A549 (cell line): ENCODE data around the gene CLEC16A. TPM values are rescaled to one million over a fixed set of nuclear protein-coding genes. Genes with fewer than 3 reads are reported as not detected.

Experiments used
- ATAC-seq, 2 experiments: fragments of 200-7000 bp in 1 of 2; fragments of >200 bp in 1 of 2; cut with Nextera tagmentation in 1 of 2; cut with Tn5 transposase in 1 of 2; 3 replicates each; pipeline versions ENCODE4 v1.8.0 to v1.9.1; 2018 to 2020; ENCODE audit warnings: mild to moderate bottlenecking in 1 of 2, moderate library complexity in 1 of 2
- CTCF ChIA-PET: fragments of 300-600 bp; sonication (Branson Sonifier 250); formaldehyde crosslinking; extraction: SDS; loops from one replicate; lab custom pipeline; 2021; ENCODE audit warnings: antibody characterized with exemption, inconsistent platforms; lab: Yijun Ruan, JAX
- POLR2A ChIA-PET: fragments of 350-600 bp; formaldehyde crosslinking; extraction: SDS; loops from one replicate; lab custom pipeline; 2021; ENCODE audit warnings: antibody characterized with exemption, inconsistent platforms; lab: Yijun Ruan, JAX
- DNase-seq, 2 experiments: peaks; one replicate each; pipeline versions ENCODE4 v3.0.0 to v3.0.0-alpha.2; 2011 to 2016; ENCODE audit warnings: low read depth in 1 of 2, low spot score in 1 of 2
- FAIRE-seq: peaks from 2 replicates; lab custom pipeline; 2011; peaks lifted over from hg19 to GRCh38; lab: Jason Lieb, UNC
- H3K27ac ChIP-seq, 2 experiments: fragments of >200 bp; sonication (Bioruptor Twin); formaldehyde crosslinking; 3 replicates each; pipeline ENCODE4 v1.5.1; 2016 to 2017
- H3K4me1 ChIP-seq: fragments of >200 bp; sonication (Bioruptor Twin); formaldehyde crosslinking; 3 replicates; pipeline ENCODE4 v1.6.1; 2016
- H3K4me2 ChIP-seq: fragments of >200 bp; sonication (Bioruptor Twin); formaldehyde crosslinking; 3 replicates; pipeline ENCODE4 v1.6.1; 2016
- H3K4me3 ChIP-seq: fragments of >200 bp; sonication (Bioruptor Twin); formaldehyde crosslinking; 3 replicates; pipeline ENCODE4 v1.5.1; 2016
- H3K9me3 ChIP-seq: fragments of >200 bp; sonication (Bioruptor Twin); formaldehyde crosslinking; 3 replicates; pipeline ENCODE4 v1.6.1; 2016
- BCL3 ChIP-seq: fragments of >200 bp; sonication (Bioruptor Twin); formaldehyde crosslinking; IDR thresholded peaks from 3 replicates; pipeline ENCODE4 v1.6.1; 2016
- BHLHE40 ChIP-seq: IDR thresholded peaks from 2 replicates; pipeline ENCODE4 v1.6.1; 2012; ENCODE audit warnings: low read depth, low read length, inconsistent platforms
- E2F6 ChIP-seq: IDR thresholded peaks from 2 replicates; pipeline ENCODE4 v1.6.1; 2012; ENCODE audit warnings: low read depth, borderline replicate concordance
- EHF ChIP-seq: fragments of 250-450 bp; sonication (Bioruptor Pico); IDR thresholded peaks from 2 replicates; pipeline ENCODE4 v1.5.0; 2020; ENCODE audit warnings: mild to moderate bottlenecking
- ELK1 ChIP-seq: fragments of 150-350 bp; IDR thresholded peaks from 2 replicates; pipeline ENCODE4 v1.6.1; 2014; ENCODE audit warnings: low read depth, mild to moderate bottlenecking, low read length
- FOSL2 ChIP-seq, 2 experiments: fragments of 450-650 bp in 1 of 2; fragments of >200 bp in 1 of 2; sonication (Bioruptor Twin) in 1 of 2; formaldehyde crosslinking; IDR thresholded peaks; 2 replicates each; pipeline versions ENCODE4 v1.5.0 to v1.6.1; 2016 to 2020; ENCODE audit warnings: mild to moderate bottlenecking in 1 of 2, moderate library complexity in 1 of 2
- HDAC2 ChIP-seq: fragments of 200-600 bp; sonication (generic); IDR thresholded peaks from 2 replicates; pipeline ENCODE4 v1.6.1; 2016
- JUN ChIP-seq, 2 experiments: fragments of >200 bp; sonication (Bioruptor Twin); formaldehyde crosslinking; IDR thresholded peaks; 2 replicates in 1 of 2; 3 replicates in 1 of 2; pipeline ENCODE4 v1.6.1; 2016 to 2017
- JUNB ChIP-seq: fragments of >200 bp; sonication (Bioruptor Twin); formaldehyde crosslinking; IDR thresholded peaks from 2 replicates; pipeline ENCODE4 v1.6.1; 2016
- KDM1A ChIP-seq: fragments of 200-600 bp; sonication (generic); IDR thresholded peaks from 2 replicates; pipeline ENCODE4 v1.6.1; 2016; ENCODE audit warnings: low read depth, mild to moderate bottlenecking
- MAX ChIP-seq: IDR thresholded peaks from 2 replicates; pipeline ENCODE4 v1.6.1; 2012
- MYC ChIP-seq: IDR thresholded peaks from 2 replicates; pipeline ENCODE4 v1.6.1; 2012; ENCODE audit warnings: mild to moderate bottlenecking, inconsistent platforms, low read length, improper control_type of control experiment, borderline replicate concordance
- RAD21 ChIP-seq, 2 experiments: fragments of >200 bp in 1 of 2; sonication (Bioruptor Twin) in 1 of 2; formaldehyde crosslinking in 1 of 2; IDR thresholded peaks in 1 of 2; conservative IDR thresholded peaks in 1 of 2; 2 replicates in 1 of 2; 3 replicates in 1 of 2; pipeline ENCODE4 v1.6.1; 2012 to 2018; ENCODE audit warnings: inconsistent platforms in 1 of 2
- RCOR1 ChIP-seq: fragments of 150-350 bp; IDR thresholded peaks from 2 replicates; pipeline ENCODE4 v1.6.1; 2014; ENCODE audit warnings: antibody characterized with exemption, low read length, low read depth
- REST ChIP-seq: fragments of 200-600 bp; sonication (generic); IDR thresholded peaks from 2 replicates; pipeline ENCODE4 v1.6.1; 2016; ENCODE audit warnings: antibody characterized with exemption, mild to moderate bottlenecking, moderate library complexity
- SREBF2 ChIP-seq: fragments of 450-650 bp; IDR thresholded peaks from 2 replicates; pipeline ENCODE4 v1.6.1; 2014; ENCODE audit warnings: mild to moderate bottlenecking, moderate library complexity
- TFCP2L1 ChIP-seq: fragments of 250-450 bp; sonication (Bioruptor Pico); IDR thresholded peaks from 2 replicates; pipeline ENCODE4 v1.5.0; 2021; ENCODE audit warnings: mild to moderate bottlenecking
- TP53 ChIP-seq: fragments of 250-450 bp; sonication (Bioruptor Pico); IDR thresholded peaks from 2 replicates; pipeline ENCODE4 v1.5.0; 2021; ENCODE audit warnings: mild to moderate bottlenecking, moderate library complexity
- ZC3H11A ChIP-seq: fragments of 450-650 bp; IDR thresholded peaks from 2 replicates; pipeline ENCODE4 v1.6.1; 2014; ENCODE audit warnings: antibody characterized with exemption, mild to moderate bottlenecking
- WGBS: methylation state at CpG from one replicate; pipeline ENCODE4 v1.1.6; 2017; ENCODE audit errors: missing lambda C conversion rate; 5-methylcytosine and 5-hydroxymethylcytosine counted together
- polyA plus RNA-seq, 4 experiments: library from polyadenylated mRNA; depleted of rRNA in 3 of 4; stranded (reverse); fragments of >200 nt; fragmentation: RNase III in 1 of 4; extraction: RNeasy Plus Mini Kit Qiagen cat#74134 plus additional on column Dnase treatment in 1 of 4; gene quantifications; 2 replicates in 3 of 4; 3 replicates in 1 of 4; pipeline ENCODE4 v1.2.3, GENCODE V29; 2011 to 2017

The CLEC16A gene
- polyA plus RNA-seq, 2 of the 4 experiments (the other 2 are of a cell fraction): 8.3 to 10.4 TPM

- TF ChIP-seq E2F6 (no peak), RCOR1 (no peak), JUNB (no peak)
These were observed 43.2 kb downstream of the CLEC16A start (continued) for GRCh38 chr16:10987361-10988163.

- peaks cover 20% of the 10 kb centered on the region for H3K4me1 ChIP-seq
- TF ChIP-seq RAD21 (conservative IDR thresholded peaks at IDR 0.05 in 1 of 2, IDR thresholded peaks at IDR 0.05 in 1 of 2) (peak; percentile 13 to 23; a peak in 1 of 5 replicates), ZC3H11A (no peak), EHF (CRISPR knock-in tag) (no peak)
- H3K4me3 ChIP-seq: no peak overlapping the region
- ChIA-PET POLR2A (no interaction called here), CTCF (no interaction called here)
- H3K4me2 ChIP-seq: no peak overlapping the region
- FAIRE-seq (no peak), ATAC-seq (peak in 1 of 2 experiments; percentile 63; a peak in 3 of 6 replicates), DNase-seq (peak in 1 of 2 experiments; percentile 28)
- H3K27ac ChIP-seq: no peak overlapping the region
- 34% methylated on average over 6 of the region's 7 CpGs for WGBS
- no peaks in the 10 kb centered on the region for H3K9me3 ChIP-seq
These were observed 43.9 kb downstream of the CLEC16A start for GRCh38 chr16:10988164-10988803.

GRCh38 chr16:10988879-10989278, 44.5 kb downstream of the CLEC16A start:
- POLR2A ChIA-PET: no interaction called here
- DNase-seq (no peak), ATAC-seq (no peak), FAIRE-seq (no peak)
- no peak overlapping the region for H3K27ac ChIP-seq
- H3K9me3 ChIP-seq: no peaks in the 10 kb centered on the region
- TF ChIP-seq ZC3H11A (no peak), BCL3 (no peak), TFCP2L1 (CRISPR knock-in tag) (no peak), MAX (no peak), SREBF2 (no peak)
- peaks cover 21% of the 10 kb centered on the region for H3K4me1 ChIP-seq
- no peak overlapping the region for H3K4me2 ChIP-seq
- 74% methylated on average over 6 of the region's 6 CpGs for WGBS
- CTCF ChIA-PET: interaction anchor here (0.6 to 2.3 kb wide), 3 partner anchors 18 to 355 kb away, joined by 5 to 13 read pairs (median 5); no protein-coding TSS in a partner anchor
- no peak overlapping the region for H3K4me3 ChIP-seq

- peaks cover 21% of the 10 kb centered on the region for H3K4me1 ChIP-seq
- FAIRE-seq: no peak
- ChIA-PET CTCF (interaction anchor here (0.6 to 2.3 kb wide), 6 partner anchors 17 to 269 kb away, joined by 3 to 13 read pairs (median 4); partner anchors contain the start of gene SOCS1), POLR2A (no interaction called here)
- 91% methylated on average over 6 of the region's 6 CpGs for WGBS
- no peaks in the 10 kb centered on the region for H3K9me3 ChIP-seq
- ATAC-seq: no peak
- no peak for DNase-seq
- no peak overlapping the region for H3K4me3 ChIP-seq
- TF ChIP-seq REST (no peak), BHLHE40 (no peak), TP53 (CRISPR knock-in tag) (no peak), MAX (no peak), FOSL2 (IDR thresholded peaks at IDR 0.05) (no peak), FOSL2 (CRISPR knock-in tag; IDR thresholded peaks at IDR 0.05) (no peak), JUN (IDR thresholded peaks at IDR 0.05) (no peak), HDAC2 (no peak), SREBF2 (no peak), MYC (no peak), KDM1A (no peak), ELK1 (no peak)
- H3K4me2 ChIP-seq: no peak overlapping the region
- H3K27ac ChIP-seq: no peak overlapping the region
These were observed 45.2 kb downstream of the CLEC16A start for GRCh38 chr16:10989559-10989958.
